ENCODE results near the gene PIGN.

PIGN gene

DNA sequence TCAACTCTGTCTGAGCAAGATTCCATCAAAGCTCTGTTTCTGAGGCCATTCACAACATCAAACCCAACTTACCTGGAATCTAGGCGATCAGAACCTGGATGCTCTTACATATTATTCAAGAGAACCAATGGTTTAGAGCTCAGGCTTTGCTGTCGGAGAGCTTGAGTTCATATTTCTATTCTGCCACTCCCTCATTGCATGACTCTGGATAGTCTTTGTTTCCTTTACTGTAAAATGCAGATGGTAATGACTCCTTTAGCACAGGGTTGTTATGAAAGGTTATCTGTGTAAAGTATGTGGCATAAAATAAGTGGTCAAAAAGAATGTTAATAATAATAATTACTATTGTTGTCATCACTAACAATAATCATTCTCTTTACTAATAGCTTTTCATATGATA, 12.8 kb upstream of the PIGN start:
- no peak overlapping the region for H3K4me3 ChIP-seq (ENCODE audit: low read length)
- H3K9ac ChIP-seq (ENCODE audit: low read length) = no peak overlapping the region
- H3K36me3 ChIP-seq (ENCODE audit: control insufficient read depth, insufficient read depth, low read length) = no peaks in the 10 kb centered on the region
- H3K4me1 ChIP-seq (ENCODE audit: control insufficient read depth, insufficient read depth, low read length) = peaks cover 6% of the 10 kb centered on the region
- no peaks in the 10 kb centered on the region for H3K27me3 ChIP-seq (ENCODE audit: control insufficient read depth, insufficient read depth, low read length)
- H3K9me3 ChIP-seq (ENCODE audit: control insufficient read depth, low read length) = no peaks in the 10 kb centered on the region

DNA sequence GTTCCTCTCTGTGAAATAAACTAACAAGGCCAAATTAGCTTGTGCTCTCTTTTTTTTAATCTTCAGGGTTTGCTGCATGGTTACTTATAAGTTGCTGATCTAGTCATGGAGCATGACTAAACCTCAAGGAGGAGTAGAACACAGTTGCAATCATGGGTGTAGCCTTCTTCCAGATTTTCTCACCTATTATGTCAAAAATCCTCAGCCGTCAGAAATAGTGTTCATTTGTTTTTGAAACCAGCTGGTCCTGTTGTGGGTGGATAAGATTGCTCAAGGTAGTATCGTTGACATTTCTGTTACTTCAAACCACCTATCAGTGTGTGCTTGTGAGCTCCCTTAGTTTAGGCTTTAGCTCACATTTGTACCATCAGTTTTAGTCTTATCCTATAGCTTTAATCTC, 11.4 kb upstream of the PIGN start:
- no peak overlapping the region for H3K9ac ChIP-seq (ENCODE audit: low read length)
- H3K4me3 ChIP-seq (ENCODE audit: low read length) = no peak overlapping the region
- no peaks in the 10 kb centered on the region for H3K36me3 ChIP-seq (ENCODE audit: control insufficient read depth, insufficient read depth, low read length)
- H3K9me3 ChIP-seq (ENCODE audit: control insufficient read depth, low read length) = no peaks in the 10 kb centered on the region
- H3K27me3 ChIP-seq (ENCODE audit: control insufficient read depth, insufficient read depth, low read length) = no peaks in the 10 kb centered on the region
- H3K4me1 ChIP-seq (ENCODE audit: control insufficient read depth, insufficient read depth, low read length) = peaks cover 6% of the 10 kb centered on the region

DNA sequence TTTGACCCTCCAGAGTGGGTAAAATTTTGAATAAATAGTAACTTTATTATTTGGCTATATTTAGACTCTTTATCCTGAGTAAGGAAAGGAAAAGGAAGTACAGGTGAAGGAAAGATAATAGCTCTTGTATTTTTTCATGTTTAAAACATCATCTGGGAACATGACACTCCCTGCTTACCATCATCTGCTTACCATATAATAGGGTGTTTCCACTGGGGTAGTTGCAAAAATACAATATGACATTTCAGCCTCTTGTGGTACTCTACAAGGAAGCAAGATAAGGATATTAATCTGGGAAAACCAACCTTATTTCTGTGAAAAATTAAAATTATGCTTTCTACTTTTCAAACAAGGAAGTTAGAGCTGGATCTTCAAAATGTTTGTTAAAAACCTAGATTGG, 10.1 kb upstream of the PIGN start:
- peaks cover 6% of the 10 kb centered on the region for H3K4me1 ChIP-seq (ENCODE audit: control insufficient read depth, insufficient read depth, low read length)
- H3K36me3 ChIP-seq (ENCODE audit: control insufficient read depth, insufficient read depth, low read length) = no peaks in the 10 kb centered on the region
- no peak overlapping the region for H3K9ac ChIP-seq (ENCODE audit: low read length)
- H3K9me3 ChIP-seq (ENCODE audit: control insufficient read depth, low read length) = no peaks in the 10 kb centered on the region
- H3K27me3 ChIP-seq (ENCODE audit: control insufficient read depth, insufficient read depth, low read length) = no peaks in the 10 kb centered on the region
- no peak overlapping the region for H3K4me3 ChIP-seq (ENCODE audit: low read length)

- peaks cover 6% of the 10 kb centered on the region for H3K4me1 ChIP-seq (ENCODE audit: control insufficient read depth, insufficient read depth, low read length)
- H3K4me3 ChIP-seq (ENCODE audit: low read length) = no peak overlapping the region
- H3K27me3 ChIP-seq (ENCODE audit: control insufficient read depth, insufficient read depth, low read length) = no peaks in the 10 kb centered on the region
- H3K36me3 ChIP-seq (ENCODE audit: control insufficient read depth, insufficient read depth, low read length) = no peaks in the 10 kb centered on the region
- no peaks in the 10 kb centered on the region for H3K9me3 ChIP-seq (ENCODE audit: control insufficient read depth, low read length)
- H3K9ac ChIP-seq (ENCODE audit: low read length) = no peak overlapping the region
Observed at GRCh38 chr18:62196079-62196478, 9.2 kb upstream of the PIGN start.

- no peaks in the 10 kb centered on the region for H3K27me3 ChIP-seq (ENCODE audit: control insufficient read depth, insufficient read depth, low read length)
- H3K36me3 ChIP-seq (ENCODE audit: control insufficient read depth, insufficient read depth, low read length) = no peaks in the 10 kb centered on the region
- no peak overlapping the region for H3K4me3 ChIP-seq (ENCODE audit: low read length)
- H3K9ac ChIP-seq (ENCODE audit: low read length) = no peak overlapping the region
- H3K9me3 ChIP-seq (ENCODE audit: control insufficient read depth, low read length) = no peaks in the 10 kb centered on the region
- H3K4me1 ChIP-seq (ENCODE audit: control insufficient read depth, insufficient read depth, low read length) = peaks cover 4% of the 10 kb centered on the region
Observed at GRCh38 chr18:62189208-62189607, 2.4 kb upstream of the PIGN start.

DNA sequence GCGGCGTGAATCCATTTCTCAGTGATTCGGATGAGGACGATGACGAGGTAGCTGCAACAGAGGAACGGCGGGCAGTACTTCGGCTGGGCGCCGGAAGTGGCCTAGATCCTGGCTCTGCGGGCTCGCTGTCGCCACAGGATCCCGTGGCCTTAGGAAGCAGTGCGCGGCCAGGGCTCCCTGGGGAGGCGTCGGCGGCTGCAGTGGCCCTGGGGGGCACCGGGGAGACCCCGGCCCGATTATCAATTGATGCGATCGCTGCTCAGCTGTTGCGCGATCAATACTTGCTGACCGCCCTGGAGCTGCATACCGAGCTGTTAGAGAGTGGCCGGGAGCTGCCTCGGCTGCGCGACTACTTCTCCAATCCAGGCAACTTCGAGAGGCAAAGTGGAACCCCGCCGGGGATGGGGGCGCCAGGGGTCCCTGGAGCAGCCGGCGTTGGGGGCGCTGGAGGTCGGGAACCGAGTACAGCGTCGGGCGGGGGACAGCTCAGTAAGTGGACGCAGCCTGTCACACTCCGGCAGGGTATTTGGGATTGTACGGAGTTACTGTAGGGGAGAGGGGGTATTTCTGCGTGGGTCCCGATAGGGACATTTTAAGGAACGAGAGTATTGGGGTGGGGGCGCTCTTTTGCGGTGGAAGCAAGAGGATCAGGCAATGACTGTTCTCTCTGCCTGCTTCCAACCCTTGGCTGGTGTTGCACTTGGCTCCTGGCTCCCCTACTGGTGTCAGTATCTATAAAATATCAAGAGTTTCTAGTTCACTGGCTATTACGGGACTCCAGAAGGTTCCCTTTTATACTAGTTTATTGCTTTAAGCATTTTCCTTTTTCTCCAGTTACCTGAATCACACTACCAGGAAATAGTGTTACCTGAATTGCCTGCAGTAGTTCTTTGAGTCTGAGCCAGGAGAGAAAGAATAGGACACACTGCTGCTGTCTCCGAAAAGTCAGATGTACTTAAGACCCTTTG, 971 bp upstream of the PIGN start:
- H3K36me3 ChIP-seq (ENCODE audit: control insufficient read depth, insufficient read depth, low read length) = no peaks in the 10 kb centered on the region
- H3K9me3 ChIP-seq (ENCODE audit: control insufficient read depth, low read length) = no peaks in the 10 kb centered on the region
- peak overlapping the region; percentile 96 for H3K9ac ChIP-seq (ENCODE audit: low read length)
- peaks cover 4% of the 10 kb centered on the region for H3K4me1 ChIP-seq (ENCODE audit: control insufficient read depth, insufficient read depth, low read length)
- H3K4me3 ChIP-seq (ENCODE audit: low read length) = peak overlapping the region; percentile 99
- no peaks in the 10 kb centered on the region for H3K27me3 ChIP-seq (ENCODE audit: control insufficient read depth, insufficient read depth, low read length)

DNA sequence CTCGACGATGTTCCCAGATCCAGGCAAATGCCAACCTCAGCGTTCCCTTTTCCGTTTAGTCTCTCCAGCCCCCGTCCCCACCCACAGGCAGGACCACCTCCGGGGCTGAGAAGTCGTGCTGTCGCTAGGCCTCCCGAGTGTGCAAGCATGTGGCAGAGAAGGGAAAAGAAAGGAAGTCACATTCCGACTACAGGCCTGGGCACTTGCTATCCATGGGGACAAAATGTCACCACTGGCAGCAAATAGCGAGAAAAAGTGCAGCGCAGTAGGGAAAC, 420 bp downstream of the PIGN start:
- H3K9ac ChIP-seq (ENCODE audit: low read length) = peak overlapping the region; percentile 82
- H3K4me1 ChIP-seq (ENCODE audit: control insufficient read depth, insufficient read depth, low read length) = peaks cover 4% of the 10 kb centered on the region
- H3K4me3 ChIP-seq (ENCODE audit: low read length) = peak overlapping the region; percentile 99

GRCh38 chr18:62183578-62184195, 3.2 kb downstream of the PIGN start:
- no peaks in the 10 kb centered on the region for H3K27me3 ChIP-seq (ENCODE audit: control insufficient read depth, insufficient read depth, low read length)
- no peaks in the 10 kb centered on the region for H3K4me1 ChIP-seq (ENCODE audit: control insufficient read depth, insufficient read depth, low read length)
- no peaks in the 10 kb centered on the region for H3K36me3 ChIP-seq (ENCODE audit: control insufficient read depth, insufficient read depth, low read length)
- H3K9ac ChIP-seq (ENCODE audit: low read length) = no peak overlapping the region
- no peaks in the 10 kb centered on the region for H3K9me3 ChIP-seq (ENCODE audit: control insufficient read depth, low read length)
- no peak overlapping the region for H3K4me3 ChIP-seq (ENCODE audit: low read length)

More for the DNA sequence above, 420 bp downstream of the PIGN start:
- H3K9me3 ChIP-seq (ENCODE audit: control insufficient read depth, low read length) = no peaks in the 10 kb centered on the region
- H3K27me3 ChIP-seq (ENCODE audit: control insufficient read depth, insufficient read depth, low read length) = no peaks in the 10 kb centered on the region
- no peaks in the 10 kb centered on the region for H3K36me3 ChIP-seq (ENCODE audit: control insufficient read depth, insufficient read depth, low read length)

DNA sequence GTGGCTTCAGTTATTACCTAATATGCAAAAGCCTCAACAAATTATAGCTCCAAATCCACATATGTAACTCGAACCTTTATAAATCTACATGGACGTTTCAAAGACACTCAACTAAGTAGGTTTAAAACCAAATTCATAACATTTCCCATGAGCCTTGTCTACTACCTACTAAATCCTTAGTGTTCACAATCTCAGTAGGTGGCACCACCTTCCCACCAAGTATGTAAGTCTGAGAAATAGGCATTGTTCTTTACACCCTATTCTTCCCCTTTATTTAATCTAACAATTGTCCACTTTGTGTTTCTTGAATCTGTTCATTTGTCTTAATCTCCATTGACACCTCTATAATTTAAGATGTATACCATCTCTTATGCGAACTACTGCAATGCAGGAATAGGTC, 4.6 kb downstream of the PIGN start:
- Histone ChIP-seq H3K9me3 (ENCODE audit: control insufficient read depth, low read length) (no peaks in the 10 kb centered on the region), H3K36me3 (ENCODE audit: control insufficient read depth, insufficient read depth, low read length) (no peaks in the 10 kb centered on the region), H3K4me3 (ENCODE audit: low read length) (no peak overlapping the region), H3K9ac (ENCODE audit: low read length) (no peak overlapping the region), H3K4me1 (ENCODE audit: control insufficient read depth, insufficient read depth, low read length) (no peaks in the 10 kb centered on the region), H3K27me3 (ENCODE audit: control insufficient read depth, insufficient read depth, low read length) (no peaks in the 10 kb centered on the region)

DNA sequence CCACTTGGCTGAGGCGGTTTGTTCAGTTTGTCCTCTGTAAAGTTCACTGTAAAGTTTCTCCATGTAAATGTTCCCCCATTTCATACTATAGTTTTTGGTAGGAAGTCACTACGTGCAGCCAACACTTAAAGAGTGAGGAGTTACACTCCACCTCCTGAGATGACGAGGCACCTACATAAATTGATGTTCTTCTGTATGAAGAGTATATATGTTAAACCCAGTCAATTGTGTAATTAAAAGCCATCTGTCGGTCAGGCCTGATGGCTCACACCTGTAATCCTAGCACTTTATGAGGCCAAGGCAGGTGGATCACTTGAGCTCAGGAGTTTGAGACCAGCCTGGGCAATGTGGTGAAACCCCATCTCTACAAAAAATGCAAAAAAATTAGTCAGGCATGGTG, 7.6 kb downstream of the PIGN start:
- H3K9ac ChIP-seq (ENCODE audit: low read length) = no peak overlapping the region
- no peak overlapping the region for H3K4me3 ChIP-seq (ENCODE audit: low read length)
- H3K27me3 ChIP-seq (ENCODE audit: control insufficient read depth, insufficient read depth, low read length) = no peaks in the 10 kb centered on the region
- no peaks in the 10 kb centered on the region for H3K4me1 ChIP-seq (ENCODE audit: control insufficient read depth, insufficient read depth, low read length)
- no peaks in the 10 kb centered on the region for H3K36me3 ChIP-seq (ENCODE audit: control insufficient read depth, insufficient read depth, low read length)
- H3K9me3 ChIP-seq (ENCODE audit: control insufficient read depth, low read length) = no peaks in the 10 kb centered on the region

DNA sequence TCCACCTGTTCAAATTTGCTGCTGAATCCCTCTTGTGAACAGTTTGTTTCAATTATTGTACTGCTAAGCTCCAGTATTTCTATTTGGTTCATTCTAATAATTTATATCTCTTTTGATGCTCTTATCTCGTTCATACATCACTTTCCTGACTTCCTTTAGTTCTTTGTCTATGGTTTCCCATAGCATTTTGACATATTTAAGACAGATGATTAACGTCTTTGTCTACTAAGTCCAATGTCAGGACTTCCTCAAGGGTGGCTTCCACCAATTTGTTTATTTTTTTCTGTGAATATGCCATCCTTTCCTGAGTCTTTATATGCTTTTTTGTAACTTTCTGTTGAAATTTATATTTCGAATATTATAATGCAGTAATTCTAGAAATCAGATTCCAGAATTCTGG, 9.6 kb downstream of the PIGN start:
- Histone ChIP-seq H3K4me3 (ENCODE audit: low read length) (no peak overlapping the region), H3K9ac (ENCODE audit: low read length) (no peak overlapping the region), H3K36me3 (ENCODE audit: control insufficient read depth, insufficient read depth, low read length) (no peaks in the 10 kb centered on the region), H3K9me3 (ENCODE audit: control insufficient read depth, low read length) (no peaks in the 10 kb centered on the region), H3K27me3 (ENCODE audit: control insufficient read depth, insufficient read depth, low read length) (no peaks in the 10 kb centered on the region), H3K4me1 (ENCODE audit: control insufficient read depth, insufficient read depth, low read length) (no peaks in the 10 kb centered on the region)

DNA sequence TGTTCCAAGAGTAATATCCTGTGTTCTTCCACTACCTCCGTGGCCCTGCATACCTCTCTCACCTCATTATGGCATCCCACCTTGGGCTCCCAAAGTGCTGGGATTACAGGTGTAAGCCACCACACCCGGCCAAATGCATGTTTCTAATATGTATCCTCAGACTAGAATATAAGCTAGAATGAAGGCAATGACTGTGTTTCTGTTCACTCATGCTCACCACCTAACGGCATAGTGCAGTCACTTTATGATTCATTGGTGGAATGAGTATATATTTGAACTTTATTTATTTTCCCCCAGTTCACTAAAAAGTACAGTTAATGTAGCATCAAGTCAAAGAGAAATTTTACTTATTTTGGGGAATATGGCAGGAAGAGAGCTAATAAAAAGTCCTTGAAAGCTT, 11.3 kb downstream of the PIGN start:
- Histone ChIP-seq H3K4me1 (ENCODE audit: control insufficient read depth, insufficient read depth, low read length) (no peaks in the 10 kb centered on the region), H3K27me3 (ENCODE audit: control insufficient read depth, insufficient read depth, low read length) (no peaks in the 10 kb centered on the region), H3K9ac (ENCODE audit: low read length) (no peak overlapping the region)

More for the DNA sequence above, 11.3 kb downstream of the PIGN start:
- H3K4me3 ChIP-seq (ENCODE audit: low read length) = no peak overlapping the region
- no peaks in the 10 kb centered on the region for H3K9me3 ChIP-seq (ENCODE audit: control insufficient read depth, low read length)
- no peaks in the 10 kb centered on the region for H3K36me3 ChIP-seq (ENCODE audit: control insufficient read depth, insufficient read depth, low read length)

Measured in mucosa of stomach (tissue), 1 donor.